ENCODE results near the gene TMEM248. TPM values are rescaled to one million over a fixed set of nuclear protein-coding genes. Genes with fewer than 3 reads are reported as not detected.
A peak's percentile ranks its signal among the peaks of the same experiment; 100 is the strongest.

The TMEM248 gene
- total and polyA plus RNA-seq, 2 of the 8 experiments (the other 6 are each of a cell fraction or from before 2014, with no cell fraction given) = 63.6 to 126 TPM

DNA sequence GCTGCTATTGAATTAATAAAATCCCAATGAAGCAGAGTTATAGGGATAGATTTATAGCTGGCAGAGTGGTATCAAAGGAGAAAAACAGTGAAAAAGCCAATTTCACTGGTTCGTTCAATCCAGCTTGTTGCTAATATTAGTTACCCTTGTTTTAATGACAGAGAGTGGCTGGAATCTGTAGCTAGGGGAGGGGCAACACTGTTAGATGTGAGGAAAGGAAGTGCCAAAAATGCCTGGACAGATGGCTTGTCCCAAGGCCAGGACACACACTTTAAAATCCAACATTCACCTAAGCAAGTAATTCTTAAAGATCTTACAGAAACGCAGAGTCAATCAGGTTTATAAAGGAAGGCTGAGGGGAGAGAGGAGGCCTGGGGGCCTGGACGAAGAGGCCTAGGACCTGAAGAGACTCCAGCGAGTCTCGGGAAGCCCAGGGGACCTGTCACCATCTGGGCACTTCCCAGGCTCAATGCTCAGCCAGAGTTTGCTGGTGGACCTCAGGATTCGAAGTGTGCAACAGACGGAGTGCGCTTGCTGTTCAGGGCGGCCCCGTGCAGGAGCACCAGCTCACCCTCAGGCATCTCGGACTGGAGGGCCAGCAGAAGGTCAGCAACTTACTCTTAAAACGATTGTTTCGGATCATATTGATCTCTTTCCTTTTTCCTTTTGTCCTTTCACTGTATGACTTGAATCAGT lies 36.7 kb downstream of the TMEM248 start:
- H3K4me1 ChIP-seq (replicated peaks in 1 of 4; ENCODE audit: control insufficient read depth in 3 of 4, insufficient read depth in 4 of 4, low read length in 3 of 4) = no peaks in the 10 kb centered on the region
- H4K5ac ChIP-seq (ENCODE audit: insufficient read length, low read depth, low read length) = no peak overlapping the region
- H3K79me1 ChIP-seq (ENCODE audit: low read depth, low read length) = no peaks in the 10 kb centered on the region
- H3K18ac ChIP-seq (ENCODE audit: extremely low read depth, low read length) = no peak overlapping the region
- H3K36me3 ChIP-seq (ENCODE audit: control insufficient read depth in 2 of 4, insufficient read depth in 4 of 4, low read length in 3 of 4) = peaks cover 8 to 36% (median 23%) of the 10 kb centered on the region in 4 experiments
- ChIA-PET POLR2A (ENCODE audit: partially characterized antibody) (interaction anchor here (1.1 kb wide), 1 partner anchor 10 kb away, joined by 3 read pairs; no protein-coding TSS in a partner anchor), CTCF (ENCODE audit: partially characterized antibody) (interaction anchor here (0.6 to 1.3 kb wide), 6 partner anchors 9 to 83 kb away, joined by 3 to 5 read pairs (median 4); no protein-coding TSS in a partner anchor)
- no peaks in the 10 kb centered on the region for H3K23me2 ChIP-seq (ENCODE audit: low read depth, low read length)
- no peaks in the 10 kb centered on the region for H3K27me3 ChIP-seq (replicated peaks in 1 of 4; ENCODE audit: control insufficient read depth in 3 of 4, extremely low read depth in 1 of 4, insufficient read depth in 3 of 4, low read length in 3 of 4)
- DNase-seq (ENCODE audit: low read depth in 1 of 2, low spot score in 2 of 2) (no peak), FAIRE-seq (no peak)
- H3K14ac ChIP-seq (ENCODE audit: insufficient read length) = no peak overlapping the region
- H2BK5ac ChIP-seq (ENCODE audit: low read depth, low read length) = no peak overlapping the region
- no peak overlapping the region for H3K4me2 ChIP-seq (ENCODE audit: insufficient read depth in 1 of 2, low read depth in 2 of 2, low read length in 2 of 2)
- no peak overlapping the region for H3K23ac ChIP-seq (ENCODE audit: insufficient read length)
- H3K4ac ChIP-seq (replicated peaks; ENCODE audit: insufficient read length, low read depth, low read length) = no peak overlapping the region
- no peak overlapping the region for H3K27ac ChIP-seq (ENCODE audit: low read depth, low read length)
- WGBS, 2 experiments (ENCODE audit: extremely low coverage in 1 of 2, insufficient coverage in 1 of 2, insufficient read length in 1 of 2, insufficient replicate concordance in 2 of 2, low coverage in 1 of 2, low lambda C conversion rate in 2 of 2, missing lambda C conversion rate in 1 of 2) = 88% methylated on average over 13 of the region's 13 CpGs; no CpG with 5 or more reads in 1 of the 2 experiments
- H3K56ac ChIP-seq (replicated peaks; ENCODE audit: insufficient read length, low read depth, low read length) = no peak overlapping the region
- no peaks in the 10 kb centered on the region for H3K9me3 ChIP-seq (ENCODE audit: insufficient read depth in 2 of 2, low read depth in 1 of 2, low read length in 1 of 2)
- no peak overlapping the region for H3K9ac ChIP-seq (replicated peaks in 1 of 4; ENCODE audit: extremely low read depth in 1 of 4, low read depth in 3 of 4, low read length in 3 of 4)
- no peak overlapping the region for H2BK12ac ChIP-seq (ENCODE audit: low read depth, low read length)
- H4K91ac ChIP-seq (replicated peaks; ENCODE audit: insufficient read length, low read length) = no peak overlapping the region
- H2BK15ac ChIP-seq (ENCODE audit: low read length) = no peak overlapping the region
- H2AFZ ChIP-seq (ENCODE audit: low read length) = no peak overlapping the region
- H4K20me1 ChIP-seq (replicated peaks in 1 of 2; ENCODE audit: control insufficient read depth in 1 of 2, insufficient read depth in 2 of 2, low read length in 2 of 2) = peaks cover 0 to 5% of the 10 kb centered on the region in 2 experiments
- H2BK20ac ChIP-seq (ENCODE audit: low read length) = no peak overlapping the region
- H2AK5ac ChIP-seq (ENCODE audit: low read depth, low read length) = no peak overlapping the region
- no peak overlapping the region for H3K4me3 ChIP-seq (ENCODE audit: extremely low read depth in 1 of 4, insufficient read depth in 2 of 4, low read depth in 3 of 4, low read length in 4 of 4)
- H4K8ac ChIP-seq (ENCODE audit: extremely low read depth, insufficient read depth, low read length) = 0 out of 2 replicates have a peak overlapping the region, but pooled peaks have one; percentile 14
- H3K79me2 ChIP-seq (ENCODE audit: control insufficient read depth in 1 of 2, insufficient read depth in 2 of 2, low read length in 2 of 2) = no peaks in the 10 kb centered on the region
- H2BK120ac ChIP-seq (replicated peaks; ENCODE audit: low read depth, low read length) = no peak overlapping the region
- TF ChIP-seq TCF12 (IDR thresholded peaks at IDR 0.05; ENCODE audit: low read depth, low read length) = no peak
- no peak for TF ChIP-seq ZNF274 (IDR thresholded peaks at IDR 0.05; ENCODE audit: borderline replicate concordance, extremely low read depth, low read length)
- TF ChIP-seq, protein P1, sequence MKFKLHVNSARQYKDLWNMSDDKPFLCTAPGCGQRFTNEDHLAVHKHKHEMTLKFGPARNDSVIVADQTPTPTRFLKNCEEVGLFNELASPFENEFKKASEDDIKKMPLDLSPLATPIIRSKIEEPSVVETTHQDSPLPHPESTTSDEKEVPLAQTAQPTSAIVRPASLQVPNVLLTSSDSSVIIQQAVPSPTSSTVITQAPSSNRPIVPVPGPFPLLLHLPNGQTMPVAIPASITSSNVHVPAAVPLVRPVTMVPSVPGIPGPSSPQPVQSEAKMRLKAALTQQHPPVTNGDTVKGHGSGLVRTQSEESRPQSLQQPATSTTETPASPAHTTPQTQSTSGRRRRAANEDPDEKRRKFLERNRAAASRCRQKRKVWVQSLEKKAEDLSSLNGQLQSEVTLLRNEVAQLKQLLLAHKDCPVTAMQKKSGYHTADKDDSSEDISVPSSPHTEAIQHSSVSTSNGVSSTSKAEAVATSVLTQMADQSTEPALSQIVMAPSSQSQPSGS (IDR thresholded peaks at IDR 0.05; ENCODE audit: low read length) = no peak
- TF ChIP-seq CHD2 (IDR thresholded peaks at IDR 0.05; ENCODE audit: low read length) = no peak
- no peak for TF ChIP-seq POU5F1 (IDR thresholded peaks at IDR 0.05; ENCODE audit: low read depth, low read length)
- TF ChIP-seq PHF8 (conservative IDR thresholded peaks at IDR 0.05; ENCODE audit: low read depth, low read length) = no peak
- TF ChIP-seq EGR1 (IDR thresholded peaks at IDR 0.05; ENCODE audit: borderline replicate concordance, low read depth, low read length) = no peak
- TF ChIP-seq, protein P2, sequence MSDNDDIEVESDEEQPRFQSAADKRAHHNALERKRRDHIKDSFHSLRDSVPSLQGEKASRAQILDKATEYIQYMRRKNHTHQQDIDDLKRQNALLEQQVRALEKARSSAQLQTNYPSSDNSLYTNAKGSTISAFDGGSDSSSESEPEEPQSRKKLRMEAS (IDR thresholded peaks at IDR 0.05) = no peak
- TF ChIP-seq CTBP2 (IDR thresholded peaks at IDR 0.05; ENCODE audit: borderline replicate concordance, insufficient read depth, insufficient read length, low read length) = no peak
- TF ChIP-seq CBX5 (IDR thresholded peaks at IDR 0.05; ENCODE audit: low read depth, low read length) = no peak

Measured in H1 (cell line).